Measurements from ENCODE around the gene DAP.
"Not testable (repeated sequence)": the region's sequence is repeated elsewhere in the genome, so short reads cannot be mapped to it uniquely, and the experiment has no call there.

DAP gene

GRCh38 chr5:10649666-10650380 is 111.2 kb downstream of the DAP start:
- no peak for DNase-seq

- DNase-seq: no peak
Measured at GRCh38 chr5:10648806-10649665, 112.0 kb downstream of the DAP start.

- DNase-seq: no peak
Measured at GRCh38 chr5:10647640-10648039, 113.4 kb downstream of the DAP start.

- no peak for DNase-seq
Measured at GRCh38 chr5:10645671-10646070, 115.4 kb downstream of the DAP start.

- no peak for DNase-seq
Measured at GRCh38 chr5:10645146-10645545, 115.9 kb downstream of the DAP start.

- no peak for DNase-seq
Measured at GRCh38 chr5:10644192-10644591, 116.8 kb downstream of the DAP start.

GRCh38 chr5:10642367-10642766 is 118.7 kb downstream of the DAP start:
- DNase-seq: no peak

GRCh38 chr5:10639846-10640368 is 121.1 kb downstream of the DAP start:
- no peak for DNase-seq

- not testable (repeated sequence) for DNase-seq
Measured at GRCh38 chr5:10638723-10639122, 122.3 kb downstream of the DAP start.

GRCh38 chr5:10637944-10638343 is 123.1 kb downstream of the DAP start:
- DNase-seq: no peak

- no peak for DNase-seq
Measured at GRCh38 chr5:10636363-10637142, 124.5 kb downstream of the DAP start.

- DNase-seq: no peak
Measured at GRCh38 chr5:10635867-10636350, 125.1 kb downstream of the DAP start.

- DNase-seq: peak; percentile 41
Measured at GRCh38 chr5:10635257-10635866, 125.7 kb downstream of the DAP start.

- DNase-seq: no peak
Measured at GRCh38 chr5:10634562-10634961, 126.5 kb downstream of the DAP start.

GRCh38 chr5:10634050-10634449 is 127.0 kb downstream of the DAP start:
- DNase-seq: no peak

- peak; percentile 23 for DNase-seq
Measured at GRCh38 chr5:10633271-10634049, 127.6 kb downstream of the DAP start.

GRCh38 chr5:10632110-10632761 is 128.8 kb downstream of the DAP start:
- DNase-seq: no peak

- no peak for DNase-seq
Measured at GRCh38 chr5:10631316-10631996, 129.6 kb downstream of the DAP start.

- not testable (repeated sequence) for DNase-seq
Measured at GRCh38 chr5:10630744-10631143, 130.3 kb downstream of the DAP start.

GRCh38 chr5:10630126-10630525 is 130.9 kb downstream of the DAP start:
- DNase-seq: no peak

- no peak for DNase-seq
Measured at GRCh38 chr5:10629682-10630081, 131.4 kb downstream of the DAP start.

All from activated CD4-positive, alpha-beta T cell treated with anti-CD3 and anti-CD28 coated beads, Interleukin-2, amount 50 U/mL, for 1 hour (primary cell).